ENCODE measurements around the gene SRPK2. TPM values are rescaled to one million over a fixed set of nuclear protein-coding genes. Genes with fewer than 3 reads are reported as not detected.
"Not testable (repeated sequence)": the region's sequence is repeated elsewhere in the genome, so short reads cannot be mapped to it uniquely, and the experiment has no call there.

Gene SRPK2
- total RNA-seq, 1 donor from 2014 or later, result 26.7 TPM

- H3K4me3 ChIP-seq (ENCODE audit: low read depth, low read length), result no peak overlapping the region
- DNase-seq (ENCODE audit: low read depth), result no peak
- TF ChIP-seq, protein P1, sequence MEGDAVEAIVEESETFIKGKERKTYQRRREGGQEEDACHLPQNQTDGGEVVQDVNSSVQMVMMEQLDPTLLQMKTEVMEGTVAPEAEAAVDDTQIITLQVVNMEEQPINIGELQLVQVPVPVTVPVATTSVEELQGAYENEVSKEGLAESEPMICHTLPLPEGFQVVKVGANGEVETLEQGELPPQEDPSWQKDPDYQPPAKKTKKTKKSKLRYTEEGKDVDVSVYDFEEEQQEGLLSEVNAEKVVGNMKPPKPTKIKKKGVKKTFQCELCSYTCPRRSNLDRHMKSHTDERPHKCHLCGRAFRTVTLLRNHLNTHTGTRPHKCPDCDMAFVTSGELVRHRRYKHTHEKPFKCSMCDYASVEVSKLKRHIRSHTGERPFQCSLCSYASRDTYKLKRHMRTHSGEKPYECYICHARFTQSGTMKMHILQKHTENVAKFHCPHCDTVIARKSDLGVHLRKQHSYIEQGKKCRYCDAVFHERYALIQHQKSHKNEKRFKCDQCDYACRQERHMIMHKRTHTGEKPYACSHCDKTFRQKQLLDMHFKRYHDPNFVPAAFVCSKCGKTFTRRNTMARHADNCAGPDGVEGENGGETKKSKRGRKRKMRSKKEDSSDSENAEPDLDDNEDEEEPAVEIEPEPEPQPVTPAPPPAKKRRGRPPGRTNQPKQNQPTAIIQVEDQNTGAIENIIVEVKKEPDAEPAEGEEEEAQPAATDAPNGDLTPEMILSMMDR (conservative IDR thresholded peaks at IDR 0.05; ENCODE audit: low read depth, low read length), result no peak
Observed at GRCh38 chr7:105327201-105327600, 61.5 kb downstream of the SRPK2 start.

DNA sequence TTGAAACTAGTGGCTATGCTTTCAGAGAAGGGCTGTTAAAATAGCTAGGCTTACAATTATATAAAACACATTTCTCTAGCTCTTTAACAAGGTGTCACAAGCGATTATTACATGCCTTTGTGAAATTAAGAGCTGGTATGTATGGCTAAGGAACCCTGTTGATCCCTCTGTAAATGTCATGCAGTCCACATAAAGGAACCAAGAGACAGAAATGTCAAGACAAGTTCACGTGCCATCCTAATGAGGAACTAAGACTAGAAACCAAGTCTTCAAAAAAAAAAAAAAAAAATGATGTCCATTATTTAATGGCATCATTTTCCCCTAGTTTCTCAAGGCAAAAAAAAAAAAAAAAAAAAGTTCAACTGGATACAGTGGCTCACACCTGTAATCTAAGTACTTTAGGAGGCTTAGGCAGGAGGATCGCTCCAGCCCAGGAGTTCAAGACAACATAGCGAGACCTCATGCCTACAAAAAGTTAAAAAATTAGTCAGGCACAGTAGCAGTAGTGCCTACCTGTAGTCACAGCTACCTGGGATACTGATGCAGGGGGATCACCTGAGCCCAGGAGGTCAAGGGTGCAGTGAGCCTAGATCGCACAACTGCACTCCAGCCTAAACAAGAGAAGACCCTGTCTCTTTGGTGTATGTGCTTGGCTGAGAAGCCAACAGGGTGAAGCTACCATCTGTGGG is 63.4 kb downstream of the SRPK2 start:
- TF ChIP-seq, protein P1 (conservative IDR thresholded peaks at IDR 0.05; ENCODE audit: low read depth, low read length), result no peak
- no peak for DNase-seq (ENCODE audit: low read depth)
- H3K4me3 ChIP-seq (ENCODE audit: low read depth, low read length), result no peak overlapping the region

DNA sequence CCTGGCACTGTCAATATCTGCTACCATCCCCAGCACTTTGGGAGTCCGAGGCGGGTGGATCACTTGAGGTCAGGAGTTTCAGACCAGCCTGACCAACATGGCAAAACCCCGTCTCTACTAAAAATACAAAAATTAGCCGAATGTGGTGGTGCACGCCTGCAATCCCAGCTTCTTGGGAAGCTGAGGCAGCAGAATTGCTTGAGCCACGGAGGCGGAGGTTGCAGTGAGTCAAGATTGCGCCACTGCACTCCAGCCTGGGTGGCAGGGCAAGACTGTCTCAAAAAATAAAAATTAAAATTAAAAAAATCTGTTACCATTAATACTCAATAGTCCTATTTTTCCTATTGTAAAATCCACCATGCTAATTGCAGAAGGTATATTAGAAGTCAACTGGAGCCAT is 64.1 kb downstream of the SRPK2 start:
- not testable (repeated sequence) for H3K4me3 ChIP-seq (ENCODE audit: low read depth, low read length); DNase-seq (ENCODE audit: low read depth)

GRCh38 chr7:105323366-105323765 is 65.4 kb downstream of the SRPK2 start:
- DNase-seq (ENCODE audit: low read depth), result no peak
- H3K4me3 ChIP-seq (ENCODE audit: low read depth, low read length), result no peak overlapping the region
- TF ChIP-seq, protein P1 (conservative IDR thresholded peaks at IDR 0.05; ENCODE audit: low read depth, low read length), result no peak

DNA sequence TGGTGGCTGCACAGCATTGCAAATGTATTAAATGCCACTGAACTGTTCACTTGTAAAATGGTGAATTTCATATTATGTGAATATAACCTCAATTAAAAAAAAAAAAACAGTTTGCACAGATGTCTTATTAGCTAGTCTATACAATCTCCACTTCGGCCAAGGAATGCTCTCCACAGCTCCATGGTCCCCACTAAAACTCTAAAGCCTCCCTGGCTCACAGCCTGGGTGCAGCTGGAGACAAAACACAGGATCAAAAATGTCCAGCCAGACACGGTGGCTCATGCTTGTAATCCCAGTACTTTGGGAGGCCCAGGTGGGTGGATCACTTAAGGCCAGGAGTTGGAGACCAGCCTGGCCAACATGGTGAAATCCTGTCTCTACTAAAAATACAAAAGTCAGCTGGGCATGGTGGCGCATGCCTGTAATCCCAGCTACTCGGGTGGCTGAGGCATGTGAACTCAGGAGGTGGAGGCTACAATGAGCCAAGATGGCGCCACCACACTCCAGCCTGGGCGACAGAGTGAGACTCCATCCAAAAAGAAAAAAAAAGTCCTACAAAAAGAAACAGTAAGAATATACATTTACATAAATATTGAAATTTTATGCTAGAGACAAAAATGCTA is 66.0 kb downstream of the SRPK2 start:
- H3K4me3 ChIP-seq (ENCODE audit: low read depth, low read length), result no peak overlapping the region
- TF ChIP-seq, protein P1 (conservative IDR thresholded peaks at IDR 0.05; ENCODE audit: low read depth, low read length), result no peak
- DNase-seq (ENCODE audit: low read depth), result no peak

DNA sequence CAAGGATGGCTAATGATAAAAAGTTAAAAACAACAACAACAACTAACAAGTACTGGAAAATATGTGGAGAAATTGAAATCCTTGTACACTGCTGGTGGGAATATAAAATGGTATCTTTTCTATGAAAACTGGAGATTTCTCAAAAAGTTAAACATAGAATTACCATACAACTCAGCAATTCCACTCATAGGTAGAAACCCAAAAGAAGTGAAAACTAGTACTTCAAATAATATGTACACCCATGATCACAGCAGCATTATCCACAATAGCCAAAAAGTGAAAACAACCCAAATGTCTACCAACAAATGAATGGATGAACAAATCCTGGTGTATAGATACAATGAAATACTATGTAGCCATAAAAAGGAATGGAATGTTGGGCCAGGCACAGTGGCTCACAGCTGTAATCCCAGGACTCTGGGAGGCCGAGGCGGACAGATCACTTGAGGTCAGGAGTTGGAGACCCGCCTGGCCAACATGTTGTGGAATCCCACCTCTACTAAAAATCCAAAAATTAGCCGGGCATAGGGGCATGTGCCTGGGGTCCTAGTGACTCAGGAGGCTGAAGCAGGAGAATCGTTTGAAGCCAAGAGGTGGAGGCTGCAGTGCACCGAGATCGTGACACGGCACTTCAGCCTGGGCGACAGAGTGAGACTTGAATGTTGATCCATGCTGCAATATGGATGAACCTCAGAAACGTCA is 66.8 kb downstream of the SRPK2 start:
- no peak for DNase-seq (ENCODE audit: low read depth)
- no peak overlapping the region for H3K4me3 ChIP-seq (ENCODE audit: low read depth, low read length)
- TF ChIP-seq, protein P1 (conservative IDR thresholded peaks at IDR 0.05; ENCODE audit: low read depth, low read length), result no peak

DNA sequence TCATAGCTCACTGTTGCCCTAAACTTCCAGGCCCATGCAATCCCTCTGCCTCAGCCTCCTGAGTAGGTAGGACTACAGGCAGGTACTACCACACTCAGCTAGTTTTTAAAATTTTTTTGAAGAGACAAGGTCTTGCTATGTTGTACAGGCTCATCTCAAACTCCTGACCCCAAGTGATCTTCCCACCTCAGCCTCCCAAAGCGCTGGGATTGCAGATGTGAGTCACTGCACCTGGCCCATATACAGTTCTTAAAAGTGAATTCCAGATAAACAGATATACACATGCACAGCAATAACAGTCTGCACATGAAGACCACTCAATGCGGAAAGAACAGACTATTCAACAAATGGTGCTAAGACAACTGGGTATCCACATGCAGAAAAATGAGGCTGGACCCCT is 67.8 kb downstream of the SRPK2 start:
- no peak overlapping the region for H3K4me3 ChIP-seq (ENCODE audit: low read depth, low read length)
- TF ChIP-seq, protein P1 (conservative IDR thresholded peaks at IDR 0.05; ENCODE audit: low read depth, low read length), result no peak

More for the DNA sequence above, 67.8 kb downstream of the SRPK2 start:
- DNase-seq (ENCODE audit: low read depth), result no peak

Data from epithelial cell of proximal tubule (primary cell).